Neural cell (in vitro differentiated cells): Measurements from ENCODE around the gene FARP2. TPM values are rescaled to one million over a fixed set of nuclear protein-coding genes. Genes with fewer than 3 reads are reported as not detected.
"Not testable (repeated sequence)": the region's sequence is repeated elsewhere in the genome, so short reads cannot be mapped to it uniquely, and the experiment has no call there.

Experiments
- H2AFZ ChIP-seq: fragments of 200-600, 300-800 bp; sonication (generic), shearing (Covaris generic); 2 replicates; pipeline ENCODE4 v1.6.0; 2014; ENCODE audit warnings: low read depth, mild to moderate bottlenecking, antibody characterized with exemption, low read length, moderate library complexity
- H3F3A ChIP-seq: fragments of 200-600 bp; shearing (Covaris generic); 2 replicates; pipeline ENCODE4 v1.6.1; 2016; ENCODE audit warnings: mild to moderate bottlenecking, moderate library complexity, mixed read lengths, antibody characterized with exemption, low read length; ENCODE audit not compliant: insufficient read depth, poor library complexity, severe bottlenecking
- H3K27ac ChIP-seq: fragments of 200-600, 300-800 bp; sonication (generic), shearing (Covaris generic); 2 replicates; pipeline ENCODE4 v1.5.1; 2014; ENCODE audit warnings: mild to moderate bottlenecking, low read length, moderate library complexity
- H3K27me3 ChIP-seq: fragments of 300-800, 200-600 bp; sonication (generic), shearing (Covaris generic); 2 replicates; pipeline ENCODE4 v1.6.0; 2014; ENCODE audit warnings: mild to moderate bottlenecking, low read depth, low read length, moderate library complexity; ENCODE audit not compliant: insufficient read depth
- H3K36me3 ChIP-seq: fragments of 300-800, 200-600 bp; sonication (generic), shearing (Covaris generic); 2 replicates; pipeline ENCODE4 v1.5.1; 2014; ENCODE audit warnings: mild to moderate bottlenecking, antibody characterized with exemption, low read length, moderate library complexity; ENCODE audit not compliant: insufficient read depth
- H3K4me2 ChIP-seq: fragments of 300-800, 200-600 bp; sonication (generic), shearing (Covaris generic); 2 replicates; pipeline ENCODE4 v1.6.0; 2014; ENCODE audit warnings: mild to moderate bottlenecking, low read length
- H3K4me3 ChIP-seq: fragments of 300-800, 200-600 bp; sonication (generic), shearing (Covaris generic); 2 replicates; pipeline ENCODE4 v1.5.1; 2014; ENCODE audit warnings: mild to moderate bottlenecking, low read length, moderate library complexity
- H3K79me2 ChIP-seq: fragments of 200-600 bp; shearing (Covaris generic); replicated peaks from 2 replicates; pipeline ENCODE4 v1.6.0; 2014; ENCODE audit warnings: mild to moderate bottlenecking, low read length, moderate library complexity; ENCODE audit not compliant: insufficient read depth
- H3K9ac ChIP-seq: fragments of 300-800, 200-600 bp; sonication (generic), shearing (Covaris generic); 2 replicates; pipeline ENCODE4 v1.6.1; 2016; ENCODE audit warnings: mild to moderate bottlenecking, low read length, mixed read lengths
- H3K9me2 ChIP-seq: fragments of 200-600 bp; shearing (Covaris generic); 2 replicates; pipeline ENCODE4 v1.6.1; 2016; ENCODE audit warnings: mild to moderate bottlenecking, low read length, mixed read lengths; ENCODE audit not compliant: insufficient read depth
- H3K9me3 ChIP-seq: fragments of 200-600, 300-800 bp; sonication (generic), shearing (Covaris generic); 2 replicates; pipeline ENCODE4 v1.6.1; 2016; ENCODE audit warnings: mild to moderate bottlenecking, mixed run types, low read length, moderate library complexity, mixed read lengths
- H4K20me1 ChIP-seq: fragments of 200-600 bp; shearing (Covaris generic); 2 replicates; pipeline ENCODE4 v1.6.1; 2016; ENCODE audit warnings: mild to moderate bottlenecking, mixed run types; ENCODE audit not compliant: insufficient read depth
- CTCF ChIP-seq: fragments of 450-650 bp; IDR thresholded peaks from 2 replicates; pipeline ENCODE4 v1.5.1; 2014; ENCODE audit warnings: antibody characterized with exemption, mild to moderate bottlenecking, moderate library complexity; ENCODE audit not compliant: poor library complexity, severe bottlenecking
- EP300 ChIP-seq: fragments of 450-650 bp; conservative IDR thresholded peaks from 2 replicates; pipeline ENCODE4 v1.6.1; 2014; ENCODE audit warnings: antibody characterized with exemption, mild to moderate bottlenecking, moderate library complexity; ENCODE audit not compliant: poor library complexity, severe bottlenecking
- EZH2 ChIP-seq: fragments of 200-600, 300-800 bp; shearing (Covaris generic), sonication (generic); IDR thresholded peaks from 2 replicates; pipeline ENCODE4 v1.6.1; 2014; ENCODE audit warnings: antibody characterized with exemption, low read length, borderline replicate concordance, mild to moderate bottlenecking; ENCODE audit not compliant: insufficient read depth, poor library complexity, severe bottlenecking
- MXI1 ChIP-seq: fragments of 450-650 bp; conservative IDR thresholded peaks from 2 replicates; pipeline ENCODE4 v1.6.1; 2014; ENCODE audit warnings: antibody characterized with exemption, mild to moderate bottlenecking; ENCODE audit not compliant: poor library complexity, severe bottlenecking
- POLR2AphosphoS5 ChIP-seq: IDR thresholded peaks from 2 replicates; pipeline ENCODE4 v1.6.1; 2012
- RAD21 ChIP-seq: fragments of 450-650 bp; conservative IDR thresholded peaks from 2 replicates; pipeline ENCODE4 v1.6.1; 2014; ENCODE audit warnings: antibody characterized with exemption, mild to moderate bottlenecking, moderate library complexity
- REST ChIP-seq: IDR thresholded peaks from 2 replicates; pipeline ENCODE4 v1.6.1; 2012; ENCODE audit warnings: borderline replicate concordance
- SMC3 ChIP-seq: fragments of 450-650 bp; conservative IDR thresholded peaks from 2 replicates; pipeline ENCODE4 v1.6.1; 2014; ENCODE audit warnings: antibody characterized with exemption, mild to moderate bottlenecking, moderate library complexity; ENCODE audit not compliant: poor library complexity
- TAF1 ChIP-seq: IDR thresholded peaks from 2 replicates; pipeline ENCODE4 v1.6.1; 2012; ENCODE audit warnings: low read depth
- polyA plus RNA-seq: library from polyadenylated mRNA; depleted of rRNA; stranded (reverse); fragments of >200 nt; gene quantifications from 2 replicates; pipeline ENCODE4 v1.2.3, GENCODE V29; 2014

Gene FARP2
- polyA plus RNA-seq, 1 donor from 2014 or later: 13.3 TPM

GRCh38 chr2:241522477-241522876, 166.4 kb downstream of the FARP2 start:
- Histone ChIP-seq H3F3A (no peaks in the 10 kb centered on the region), H3K9me3 (peaks cover 3% of the 10 kb centered on the region), H3K27ac (no peak overlapping the region), H3K9me2 (no peaks in the 10 kb centered on the region), H4K20me1 (no peaks in the 10 kb centered on the region), H3K27me3 (no peaks in the 10 kb centered on the region), H3K9ac (no peak overlapping the region), H3K4me2 (no peak overlapping the region), H3K36me3 (no peaks in the 10 kb centered on the region), H2AFZ (no peak overlapping the region), H3K4me3 (no peak overlapping the region), H3K79me2 (no peaks in the 10 kb centered on the region)
- TF ChIP-seq RAD21: no peak
- no peak for TF ChIP-seq TAF1
- no peak for TF ChIP-seq SMC3
- TF ChIP-seq MXI1: no peak
- TF ChIP-seq EP300: no peak
- TF ChIP-seq POLR2AphosphoS5: no peak
- no peak for TF ChIP-seq EZH2
- no peak for TF ChIP-seq REST
- no peak for TF ChIP-seq CTCF

- not testable (repeated sequence) for H3K79me2 ChIP-seq, H3K4me2 ChIP-seq
These were observed 170.0 kb downstream of the FARP2 start for GRCh38 chr2:241525818-241526780.

More at GRCh38 chr2:241525818-241526780, 170.0 kb downstream of the FARP2 start:
- not testable (repeated sequence) for H3K4me3 ChIP-seq, H4K20me1 ChIP-seq, H3K9me2 ChIP-seq, H3K9me3 ChIP-seq, H3K9ac ChIP-seq, H3F3A ChIP-seq, H3K27me3 ChIP-seq, H2AFZ ChIP-seq, H3K36me3 ChIP-seq, H3K27ac ChIP-seq
